Liver (tissue), 3 donors: ENCODE data around the gene AEBP1.

Experiments used
- RAD21 ChIP-seq, 2 donors: IDR thresholded peaks; 2 replicates each; pipeline ENCODE4 v1.6.1; 2016; ENCODE audit warnings: antibody characterized with exemption in 2 of 2, mild to moderate bottlenecking in 2 of 2
- TF ChIP-seq, protein P1 (sequence below): fragments of 150-350 bp; IDR thresholded peaks from 2 replicates; pipeline ENCODE4 v1.5.1; 2017; ENCODE audit warnings: improper control_type of control experiment, low read depth, low read length; ENCODE audit not compliant: missing input control
- TF ChIP-seq, protein P2 (sequence below): IDR thresholded peaks from 2 replicates; pipeline ENCODE4 v1.6.1; 2016; ENCODE audit warnings: antibody characterized with exemption
- TF ChIP-seq, protein P3 (sequence below): IDR thresholded peaks from 2 replicates; pipeline ENCODE4 v1.6.1; 2016; ENCODE audit warnings: antibody characterized with exemption
- donor health status: healthy.
- donor health status: healthy.

DNA sequence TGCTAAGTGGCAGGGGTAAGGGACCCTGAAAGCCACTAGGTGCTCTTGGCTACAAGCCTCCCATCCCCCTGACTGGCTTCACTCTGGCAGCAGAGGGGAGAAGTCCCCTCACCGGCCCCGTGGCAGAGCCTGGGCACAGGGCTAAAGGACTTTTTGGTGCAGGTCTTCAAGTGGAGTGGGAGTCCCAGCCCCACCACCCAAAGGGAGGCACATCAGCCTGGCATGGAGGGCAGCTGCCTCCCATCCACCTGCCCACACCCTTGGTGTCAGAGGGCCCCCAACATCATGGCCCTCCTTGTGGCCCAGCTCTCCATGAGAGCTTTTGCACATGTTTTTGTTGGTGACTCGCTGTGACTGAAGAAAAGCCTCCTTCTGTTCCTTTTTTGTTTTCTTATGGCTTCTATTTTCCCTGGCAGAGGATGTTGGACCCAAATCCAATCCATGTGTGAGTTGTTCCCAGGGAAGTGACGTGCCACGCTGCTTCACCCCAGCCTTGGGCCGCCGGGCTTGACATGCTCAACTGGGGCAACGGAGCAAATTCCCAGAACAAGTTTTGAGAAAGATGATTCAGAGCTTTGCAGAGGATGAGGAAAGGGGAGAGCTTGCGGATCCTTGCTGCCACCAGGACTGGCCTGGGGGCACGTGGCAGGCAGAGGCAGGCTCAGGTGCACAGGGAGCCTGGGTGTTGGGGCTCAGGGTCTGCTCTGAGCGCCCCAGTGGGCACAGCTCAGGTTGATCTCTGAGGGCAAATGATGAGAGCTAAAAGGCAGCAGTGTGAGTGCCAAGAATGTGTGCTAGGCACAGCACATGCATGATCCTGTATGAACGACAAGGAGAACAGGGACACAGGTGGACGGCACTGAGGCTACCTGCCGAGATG is 1.9 kb upstream of the AEBP1 start:
- TF ChIP-seq, protein P1, sequence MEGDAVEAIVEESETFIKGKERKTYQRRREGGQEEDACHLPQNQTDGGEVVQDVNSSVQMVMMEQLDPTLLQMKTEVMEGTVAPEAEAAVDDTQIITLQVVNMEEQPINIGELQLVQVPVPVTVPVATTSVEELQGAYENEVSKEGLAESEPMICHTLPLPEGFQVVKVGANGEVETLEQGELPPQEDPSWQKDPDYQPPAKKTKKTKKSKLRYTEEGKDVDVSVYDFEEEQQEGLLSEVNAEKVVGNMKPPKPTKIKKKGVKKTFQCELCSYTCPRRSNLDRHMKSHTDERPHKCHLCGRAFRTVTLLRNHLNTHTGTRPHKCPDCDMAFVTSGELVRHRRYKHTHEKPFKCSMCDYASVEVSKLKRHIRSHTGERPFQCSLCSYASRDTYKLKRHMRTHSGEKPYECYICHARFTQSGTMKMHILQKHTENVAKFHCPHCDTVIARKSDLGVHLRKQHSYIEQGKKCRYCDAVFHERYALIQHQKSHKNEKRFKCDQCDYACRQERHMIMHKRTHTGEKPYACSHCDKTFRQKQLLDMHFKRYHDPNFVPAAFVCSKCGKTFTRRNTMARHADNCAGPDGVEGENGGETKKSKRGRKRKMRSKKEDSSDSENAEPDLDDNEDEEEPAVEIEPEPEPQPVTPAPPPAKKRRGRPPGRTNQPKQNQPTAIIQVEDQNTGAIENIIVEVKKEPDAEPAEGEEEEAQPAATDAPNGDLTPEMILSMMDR: no peak
- TF ChIP-seq RAD21 (IDR thresholded peaks at IDR 0.05): no peak
- TF ChIP-seq, protein P2, sequence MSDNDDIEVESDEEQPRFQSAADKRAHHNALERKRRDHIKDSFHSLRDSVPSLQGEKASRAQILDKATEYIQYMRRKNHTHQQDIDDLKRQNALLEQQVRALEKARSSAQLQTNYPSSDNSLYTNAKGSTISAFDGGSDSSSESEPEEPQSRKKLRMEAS: no peak
- TF ChIP-seq, protein P3, sequence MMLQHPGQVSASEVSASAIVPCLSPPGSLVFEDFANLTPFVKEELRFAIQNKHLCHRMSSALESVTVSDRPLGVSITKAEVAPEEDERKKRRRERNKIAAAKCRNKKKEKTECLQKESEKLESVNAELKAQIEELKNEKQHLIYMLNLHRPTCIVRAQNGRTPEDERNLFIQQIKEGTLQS: no peak
